H1 (cell line): ENCODE results near the gene CCDC102A. TPM values are rescaled to one million over a fixed set of nuclear protein-coding genes. Genes with fewer than 3 reads are reported as not detected.

Source experiments
- CTCF ChIA-PET: fragments of 300-600 bp; sonication (Branson Sonifier 250); formaldehyde crosslinking; loops from one replicate; lab custom pipeline; 2021; ENCODE audit not compliant: partially characterized antibody; lab: Charles Lee
- POLR2A ChIA-PET: fragments of 300-600 bp; sonication (Branson Sonifier 250); formaldehyde crosslinking; loops from one replicate; lab custom pipeline; 2021; ENCODE audit warnings: inconsistent platforms; ENCODE audit not compliant: partially characterized antibody; lab: Charles Lee
- DNase-seq, 2 experiments: peaks; one replicate each; pipeline versions ENCODE4 v3.0.0 to v3.0.0-alpha.2; 2010 to 2022; ENCODE audit warnings: low spot score in 2 of 2, low read depth in 1 of 2, mixed read lengths in 1 of 2
- FAIRE-seq: peaks from 2 replicates; lab custom pipeline; 2011; peaks lifted over from hg19 to GRCh38; lab: Jason Lieb, UNC
- H2AFZ ChIP-seq: 2 replicates; pipeline ENCODE4 v1.8.1; 2012; ENCODE audit warnings: low read length, inconsistent platforms
- H2AK5ac ChIP-seq: 2 replicates; pipeline ENCODE4 v1.6.1; 2013; ENCODE audit warnings: low read depth, low read length
- H2BK120ac ChIP-seq: replicated peaks from 2 replicates; pipeline ENCODE3; 2013; ENCODE audit warnings: low read depth, low read length, inconsistent platforms
- H2BK12ac ChIP-seq: 2 replicates; pipeline ENCODE4 v1.6.1; 2013; ENCODE audit warnings: low read depth, low read length
- H2BK15ac ChIP-seq: 2 replicates; pipeline ENCODE4 v1.6.1; 2013; ENCODE audit warnings: low read length
- H2BK20ac ChIP-seq: 2 replicates; pipeline ENCODE4 v1.6.1; 2013; ENCODE audit warnings: low read length
- H2BK5ac ChIP-seq: 2 replicates; pipeline ENCODE4 v1.6.1; 2013; ENCODE audit warnings: low read depth, low read length
- H3K14ac ChIP-seq: 2 replicates; pipeline ENCODE4 v1.6.1; 2013; ENCODE audit warnings: inconsistent platforms; ENCODE audit not compliant: insufficient read length
- H3K18ac ChIP-seq: 2 replicates; pipeline ENCODE4 v1.6.1; 2013; ENCODE audit warnings: low read length; ENCODE audit errors: extremely low read depth
- H3K23ac ChIP-seq: 2 replicates; pipeline ENCODE4 v1.6.1; 2013; ENCODE audit warnings: inconsistent platforms; ENCODE audit not compliant: insufficient read length
- H3K23me2 ChIP-seq: 2 replicates; pipeline ENCODE4 v1.6.1; 2013; ENCODE audit warnings: low read depth, low read length
- H3K27ac ChIP-seq: 2 replicates; pipeline ENCODE4 v1.6.1; 2011; ENCODE audit warnings: low read depth, low read length, inconsistent platforms
- H3K27me3 ChIP-seq, 4 experiments: replicated peaks in 1 of 4; 1 replicate in 1 of 4; 2 replicates in 3 of 4; pipeline versions ENCODE4 v1.6.1 to v1.8.1; 2011 to 2013; ENCODE audit warnings: low read length in 3 of 4, mild to moderate bottlenecking in 3 of 4, inconsistent platforms in 2 of 4, mixed read lengths in 2 of 4, moderate library complexity in 1 of 4; ENCODE audit not compliant: control insufficient read depth in 3 of 4, insufficient read depth in 3 of 4; ENCODE audit errors: extremely low read depth in 1 of 4
- H3K36me3 ChIP-seq, 4 experiments: 2 replicates each; pipeline versions ENCODE4 v1.6.1 to v1.8.1; 2011 to 2013; ENCODE audit warnings: mild to moderate bottlenecking in 4 of 4, low read length in 3 of 4, moderate library complexity in 2 of 4, control low read depth in 1 of 4, inconsistent platforms in 1 of 4; ENCODE audit not compliant: insufficient read depth in 4 of 4, control insufficient read depth in 2 of 4
- H3K4ac ChIP-seq: replicated peaks from 2 replicates; pipeline ENCODE3; 2013; ENCODE audit warnings: low read length, low read depth, mixed read lengths, inconsistent platforms; ENCODE audit not compliant: insufficient read length
- H3K4me1 ChIP-seq, 4 experiments: replicated peaks in 1 of 4; 1 replicate in 1 of 4; 2 replicates in 3 of 4; pipeline versions ENCODE4 v1.6.1 to v1.8.1; 2011 to 2013; ENCODE audit warnings: low read length in 3 of 4, inconsistent platforms in 2 of 4, mixed read lengths in 1 of 4; ENCODE audit not compliant: insufficient read depth in 4 of 4, control insufficient read depth in 3 of 4
- H3K4me2 ChIP-seq, 2 experiments: 2 replicates each; pipeline versions ENCODE4 v1.6.1 to v1.8.1; 2011 to 2013; ENCODE audit warnings: low read depth in 2 of 2, low read length in 2 of 2, control low read depth in 1 of 2, inconsistent platforms in 1 of 2, mild to moderate bottlenecking in 1 of 2; ENCODE audit not compliant: insufficient read depth in 1 of 2
- H3K4me3 ChIP-seq, 4 experiments: fragments of 200-600, 300-600 bp in 1 of 4; sonication (generic), shearing (Covaris generic), sonication (Bioruptor Twin) in 1 of 4; 2 replicates each; pipeline versions ENCODE4 v1.5.1 to v1.8.1; 2011 to 2016; ENCODE audit warnings: low read length in 4 of 4, low read depth in 3 of 4, control low read depth in 2 of 4, inconsistent platforms in 2 of 4, mild to moderate bottlenecking in 2 of 4, mixed read lengths in 1 of 4, moderate library complexity in 1 of 4; ENCODE audit not compliant: insufficient read depth in 2 of 4; ENCODE audit errors: extremely low read depth in 1 of 4
- H3K56ac ChIP-seq: replicated peaks from 2 replicates; pipeline ENCODE3; 2013; ENCODE audit warnings: low read depth, mild to moderate bottlenecking, mixed read lengths, low read length, inconsistent platforms; ENCODE audit not compliant: insufficient read length
- H3K79me1 ChIP-seq: 2 replicates; pipeline ENCODE4 v1.6.1; 2013; ENCODE audit warnings: low read depth, low read length, control low read depth
- H3K79me2 ChIP-seq, 2 experiments: 2 replicates each; pipeline versions ENCODE4 v1.6.1 to v1.8.1; 2012 to 2013; ENCODE audit warnings: low read length in 2 of 2, mild to moderate bottlenecking in 2 of 2, inconsistent platforms in 1 of 2; ENCODE audit not compliant: insufficient read depth in 2 of 2, control insufficient read depth in 1 of 2
- H3K9ac ChIP-seq, 4 experiments: replicated peaks in 1 of 4; 1 replicate in 1 of 4; 2 replicates in 3 of 4; pipeline versions ENCODE4 v1.6.1 to v1.8.1; 2011 to 2013; ENCODE audit warnings: low read depth in 3 of 4, low read length in 3 of 4, control low read depth in 2 of 4, mild to moderate bottlenecking in 2 of 4, moderate library complexity in 2 of 4, inconsistent platforms in 1 of 4; ENCODE audit errors: extremely low read depth in 1 of 4
- H3K9me3 ChIP-seq, 2 experiments: 2 replicates each; pipeline versions ENCODE4 v1.6.1 to v1.8.1; 2012 to 2013; ENCODE audit warnings: mild to moderate bottlenecking in 2 of 2, moderate library complexity in 2 of 2, control low read depth in 1 of 2, inconsistent platforms in 1 of 2, low read depth in 1 of 2, low read length in 1 of 2, mixed read lengths in 1 of 2; ENCODE audit not compliant: insufficient read depth in 2 of 2
- H4K20me1 ChIP-seq, 2 experiments: replicated peaks in 1 of 2; 2 replicates each; pipeline versions ENCODE3 to v1.8.1; 2011 to 2013; ENCODE audit warnings: inconsistent platforms in 2 of 2, low read length in 2 of 2, mild to moderate bottlenecking in 1 of 2; ENCODE audit not compliant: insufficient read depth in 2 of 2, control insufficient read depth in 1 of 2
- H4K5ac ChIP-seq: 2 replicates; pipeline ENCODE4 v1.6.1; 2013; ENCODE audit warnings: low read length, low read depth, mixed read lengths, inconsistent platforms; ENCODE audit not compliant: insufficient read length
- H4K8ac ChIP-seq: 2 replicates; pipeline ENCODE4 v1.8.0; 2013; ENCODE audit warnings: mild to moderate bottlenecking, moderate library complexity, low read length, inconsistent platforms; ENCODE audit not compliant: insufficient read depth; ENCODE audit errors: extremely low read depth
- H4K91ac ChIP-seq: replicated peaks from 2 replicates; pipeline ENCODE3; 2013; ENCODE audit warnings: low read length, mixed read lengths, inconsistent platforms; ENCODE audit not compliant: insufficient read length
- BCL11A ChIP-seq, 2 experiments: IDR thresholded peaks; one replicate each; pipeline ENCODE4 v1.6.1; 2011; ENCODE audit warnings: low read depth in 2 of 2, low read length in 2 of 2, mild to moderate bottlenecking in 2 of 2
- CBX8 ChIP-seq: fragments of 300-800, 300-1000 bp; sonication (generic); IDR thresholded peaks from 2 replicates; pipeline ENCODE4 v1.7.1; 2016; ENCODE audit warnings: low read depth, low read length, borderline replicate concordance
- EZH2 ChIP-seq: fragments of 200-600 bp; sonication (generic); IDR thresholded peaks from 2 replicates; pipeline ENCODE4 v1.7.1; 2012; ENCODE audit warnings: low read depth, mild to moderate bottlenecking, moderate library complexity, low read length, inconsistent platforms; ENCODE audit not compliant: severe bottlenecking
- MAFK ChIP-seq: IDR thresholded peaks from 2 replicates; pipeline ENCODE4 v1.6.1; 2012; ENCODE audit warnings: low read depth, mild to moderate bottlenecking, improper control_type of control experiment, low read length
- POLR2A ChIP-seq, 2 experiments: IDR thresholded peaks; 1 replicate in 1 of 2; 2 replicates in 1 of 2; pipeline ENCODE4 v1.6.1; 2011; ENCODE audit warnings: low read depth in 2 of 2, low read length in 2 of 2, mild to moderate bottlenecking in 2 of 2; ENCODE audit errors: control extremely low read depth in 1 of 2
- POLR2AphosphoS5 ChIP-seq: IDR thresholded peaks from 2 replicates; pipeline ENCODE4 v1.6.1; 2011; ENCODE audit warnings: low read depth, low read length
- POU5F1 ChIP-seq: IDR thresholded peaks from 2 replicates; pipeline ENCODE4 v1.6.1; 2011; ENCODE audit warnings: low read depth, mild to moderate bottlenecking, low read length, moderate library complexity
- RAD21 ChIP-seq, 2 experiments: IDR thresholded peaks in 1 of 2; conservative IDR thresholded peaks in 1 of 2; 2 replicates each; pipeline ENCODE4 v1.6.1; 2011; ENCODE audit warnings: low read depth in 2 of 2, low read length in 2 of 2, improper control_type of control experiment in 1 of 2, inconsistent platforms in 1 of 2, mild to moderate bottlenecking in 1 of 2, moderate library complexity in 1 of 2
- RXRA ChIP-seq: IDR thresholded peaks from 2 replicates; pipeline ENCODE4 v1.6.1; 2011; ENCODE audit warnings: low read depth, mild to moderate bottlenecking, low read length, moderate library complexity; ENCODE audit not compliant: insufficient read depth
- SUZ12 ChIP-seq: fragments of 200-600 bp; sonication (generic); IDR thresholded peaks from 2 replicates; pipeline ENCODE4 v1.6.1; 2012; ENCODE audit warnings: mild to moderate bottlenecking, inconsistent platforms, low read length, moderate library complexity, mixed read lengths
- TAF1 ChIP-seq: IDR thresholded peaks from 2 replicates; pipeline ENCODE4 v1.6.1; 2011; ENCODE audit warnings: mild to moderate bottlenecking, low read depth, low read length
- TAF7 ChIP-seq: optimal IDR thresholded peaks from 2 replicates; pipeline ENCODE3; 2011; ENCODE audit warnings: low read depth, mild to moderate bottlenecking, inconsistent platforms, low read length, moderate library complexity, borderline replicate concordance
- TBP ChIP-seq: IDR thresholded peaks from 2 replicates; pipeline ENCODE4 v1.6.1; 2011; ENCODE audit warnings: low read depth, low read length, improper control_type of control experiment
- ZNF274 ChIP-seq: IDR thresholded peaks from 2 replicates; pipeline ENCODE4 v1.7.0; 2012; ENCODE audit warnings: low read length, borderline replicate concordance; ENCODE audit errors: extremely low read depth
- WGBS, 2 experiments: shearing (Covaris generic) in 1 of 2; methylation state at CpG; one replicate each; pipeline versions ENCODE4 v1.1.6 to v1.1.7; 2013 to 2015; ENCODE audit warnings: low lambda C conversion rate in 2 of 2, mixed read lengths in 2 of 2, inconsistent platforms in 1 of 2, low coverage in 1 of 2, missing lambda C conversion rate in 1 of 2; ENCODE audit not compliant: insufficient replicate concordance in 2 of 2, insufficient coverage in 1 of 2, insufficient read length in 1 of 2; ENCODE audit errors: extremely low coverage in 1 of 2, missing lambda C conversion rate in 1 of 2; 5-methylcytosine and 5-hydroxymethylcytosine counted together
- polyA plus RNA-seq, 7 experiments: library from polyadenylated mRNA; depleted of rRNA in 3 of 7; stranded (reverse) in 5 of 7; unstranded in 2 of 7; fragments of >200 nt in 5 of 7; fragments of 200-250 nt in 2 of 7; gene quantifications; 1 replicate in 5 of 7; 2 replicates in 1 of 7; 4 replicates in 1 of 7; pipeline versions ENCODE4 v1.2.1 to v1.2.3, GENCODE V29; 2011 to 2013; ENCODE audit warnings: missing spikeins in 2 of 7, mixed read lengths in 2 of 7
- total RNA-seq: library from RNA; stranded (reverse); fragmentation: NEBNext Ultra II Directional; extraction: Animal tissue kit (Norgen Biotek cat#: 25700); gene quantifications from 2 replicates; pipeline ENCODE4 v1.2.1, GENCODE V29; 2021

Gene CCDC102A
- total and polyA plus RNA-seq, 2 of the 8 experiments (the other 6 are each of a cell fraction or from before 2014, with no cell fraction given) = 4.0 to 7.5 TPM

- Histone ChIP-seq H4K8ac (no peak overlapping the region), H3K27me3 (peaks cover 0 to 5% (median 2%) of the 10 kb centered on the region in 4 experiments; a peak in 3 of 7 replicates), H4K20me1 (peaks cover 0 to 5% of the 10 kb centered on the region in 2 experiments), H3K9me3 (no peaks in the 10 kb centered on the region), H3K36me3 (no peaks in the 10 kb centered on the region), H3K27ac (no peak overlapping the region), H3K56ac (no peak overlapping the region), H2AK5ac (no peak overlapping the region), H2AFZ (no peak overlapping the region), H2BK12ac (no peak overlapping the region), H3K4ac (no peak overlapping the region), H4K91ac (no peak overlapping the region), H3K79me1 (no peaks in the 10 kb centered on the region; the same call in none of the 2 replicates), H3K4me2 (no peak overlapping the region), H3K4me1 (peaks cover 5 to 20% (median 7%) of the 10 kb centered on the region in 4 experiments), H2BK5ac (no peak overlapping the region), H2BK15ac (peak overlapping the region; percentile 46; the same call in 1 of the 2 replicates), H3K9ac (no peak overlapping the region), H3K4me3 (no peak overlapping the region), H2BK120ac (no peak overlapping the region), H3K14ac (no peak overlapping the region), H2BK20ac (no peak overlapping the region), H4K5ac (no peak overlapping the region), H3K79me2 (no peaks in the 10 kb centered on the region), H3K23ac (no peak overlapping the region), H3K23me2 (peaks cover 8% of the 10 kb centered on the region; the same call in 1 of the 2 replicates), H3K18ac (no peak overlapping the region)
- ChIA-PET POLR2A (interaction anchor here (1.0 to 1.2 kb wide), 2 partner anchors 12 to 65 kb away, joined by 3 to 4 read pairs; no protein-coding TSS in a partner anchor), CTCF (interaction anchor here (1.4 kb wide), 1 partner anchor 36 kb away, joined by 4 read pairs; no protein-coding TSS in a partner anchor)
- DNase-seq (peak in 1 of 2 experiments; percentile 37), FAIRE-seq (no peak)
- 80% methylated on average over 2 of the region's 2 CpGs; no CpG with 5 or more reads in 1 of the 2 experiments for WGBS, 2 experiments
- no peak for TF ChIP-seq SUZ12
- TF ChIP-seq POLR2A (IDR thresholded peaks at IDR 0.05; ENCODE audit: control extremely low read depth in 1 of 2, low read depth in 2 of 2, low read length in 2 of 2) = no peak
- TF ChIP-seq CBX8 = no peak
- no peak for TF ChIP-seq MAFK
- TF ChIP-seq POLR2AphosphoS5 = no peak
- no peak for TF ChIP-seq EZH2
- TF ChIP-seq TBP = no peak
- TF ChIP-seq ZNF274 = no peak
- no peak for TF ChIP-seq RAD21 (IDR thresholded peaks at IDR 0.05 in 1 of 2, conservative IDR thresholded peaks at IDR 0.05 in 1 of 2; ENCODE audit: low read depth in 2 of 2, low read length in 2 of 2)
- TF ChIP-seq TAF1 = no peak
- TF ChIP-seq RXRA = no peak
- TF ChIP-seq POU5F1 = no peak
- TF ChIP-seq TAF7 = no peak
- no peak for TF ChIP-seq BCL11A (IDR thresholded peaks at IDR 0.05; ENCODE audit: low read depth in 2 of 2, low read length in 2 of 2)
Observed at GRCh38 chr16:57540387-57540786, 4.0 kb upstream of the CCDC102A start.
